Effector memory CD8-positive, alpha-beta T cell (primary cell): ENCODE data around the gene FEV.

Experiments
- ATAC-seq: fragments of 150-1000 bp; cut with Tn5 transposase; replicated peaks from 2 replicates; pipeline ENCODE4 v1.10.0; 2021; ENCODE audit warnings: mild to moderate bottlenecking, moderate library complexity
- DNase-seq, 3 experiments: peaks; one replicate each; pipeline ENCODE4 v3.0.0; 2021
- H3K27ac Mint-ChIP-seq, 2 donors: one replicate each; pipeline ENCODE4 v1.8.0; 2022; ENCODE audit warnings: mild to moderate bottlenecking in 2 of 2, mixed read lengths in 2 of 2, moderate library complexity in 2 of 2
- H3K27me3 Mint-ChIP-seq, 2 donors: one replicate each; pipeline ENCODE4 v1.8.0; 2022; ENCODE audit warnings: mixed read lengths in 2 of 2
- H3K36me3 Mint-ChIP-seq: one replicate; pipeline ENCODE4 v1.8.0; 2022; ENCODE audit warnings: mild to moderate bottlenecking, moderate library complexity, mixed read lengths; ENCODE audit not compliant: insufficient read depth
- H3K4me1 Mint-ChIP-seq, 2 donors: one replicate each; pipeline ENCODE4 v1.8.0; 2022; ENCODE audit warnings: low read depth in 2 of 2, mixed read lengths in 2 of 2
- H3K4me3 Mint-ChIP-seq, 2 donors: one replicate each; pipeline ENCODE4 v1.8.0; 2022; ENCODE audit warnings: mild to moderate bottlenecking in 2 of 2, mixed read lengths in 2 of 2, moderate library complexity in 2 of 2
- H3K9me3 Mint-ChIP-seq, 2 donors: one replicate each; pipeline ENCODE4 v1.8.0; 2022; ENCODE audit warnings: mixed read lengths in 2 of 2

FEV gene

DNA sequence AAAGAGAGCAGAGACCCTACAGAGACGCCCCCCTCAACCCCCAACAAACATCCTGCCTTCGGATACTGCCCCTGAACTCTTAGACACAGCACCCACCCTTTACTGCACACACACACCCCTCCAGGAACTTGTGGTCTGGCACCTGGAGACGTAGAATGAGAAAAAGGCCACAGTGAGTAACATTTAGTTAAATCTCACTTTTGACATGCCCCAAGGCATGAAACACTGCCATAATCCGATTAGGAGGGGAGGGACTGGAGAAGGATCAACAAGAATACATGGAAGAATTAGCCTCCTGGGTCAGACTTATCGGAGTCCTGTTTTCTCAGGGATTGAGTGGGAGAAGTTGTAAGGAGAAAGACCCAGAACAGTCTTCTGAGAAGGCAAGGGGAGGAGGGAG lies 21.4 kb downstream of the FEV start:
- Mint-ChIP-seq H3K27ac (no peak overlapping the region), H3K4me3 (no peak overlapping the region), H3K27me3 (peaks cover 57 to 70% of the 10 kb centered on the region in 2 donors)

DNA sequence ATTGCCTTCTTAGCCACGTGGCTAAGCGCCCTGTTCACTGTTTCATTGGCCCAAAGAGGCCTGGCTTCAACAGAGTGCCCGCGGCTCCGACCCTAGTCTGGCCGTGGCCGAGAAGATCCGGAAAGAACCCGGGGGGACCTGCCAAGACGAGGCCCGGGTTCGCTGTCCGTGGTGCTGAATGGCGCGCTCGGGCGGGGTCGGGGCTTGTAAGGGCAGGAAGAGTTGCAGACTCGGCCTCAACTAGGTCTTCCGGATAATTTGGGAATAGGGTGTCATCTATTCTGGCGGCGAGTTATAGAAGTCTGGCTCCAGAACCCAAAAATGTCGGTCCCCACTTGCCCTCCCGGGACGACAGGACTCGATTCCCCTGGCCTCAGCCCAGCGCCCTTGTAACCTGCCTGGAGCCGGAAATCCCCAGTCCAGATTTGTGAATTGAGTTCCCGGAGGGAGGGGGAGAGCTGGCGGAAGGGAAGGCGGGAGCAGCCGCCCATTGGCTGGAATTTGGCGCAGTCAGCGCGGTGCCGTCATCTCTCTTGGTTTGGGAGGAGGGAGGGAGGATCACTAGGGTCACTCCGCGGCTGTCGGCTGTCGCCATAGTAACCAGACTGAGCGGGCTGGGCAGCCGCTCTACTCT lies 22.0 kb downstream of the FEV start:
- ATAC-seq, result no peak
- DNase-seq, result peak; percentile 48 to 59 (median 55)
- peaks cover 3% of the 10 kb centered on the region for H3K36me3 Mint-ChIP-seq
- H3K4me3 Mint-ChIP-seq, result peak overlapping the region in 1 of 2 donors; percentile 48
- H3K27me3 Mint-ChIP-seq, result peaks cover 63 to 70% of the 10 kb centered on the region in 2 donors
- peaks cover 0 to 6% of the 10 kb centered on the region in 2 donors for H3K9me3 Mint-ChIP-seq
- H3K4me1 Mint-ChIP-seq, result peaks cover 12 to 13% of the 10 kb centered on the region in 2 donors
- H3K27ac Mint-ChIP-seq, result peak overlapping the region in 1 of 2 donors; percentile 57

More for the DNA sequence above, 21.4 kb downstream of the FEV start:
- Mint-ChIP-seq H3K36me3 (peaks cover 3% of the 10 kb centered on the region), H3K9me3 (peaks cover 0 to 6% of the 10 kb centered on the region in 2 donors), H3K4me1 (peaks cover 12 to 13% of the 10 kb centered on the region in 2 donors)
- DNase-seq (no peak), ATAC-seq (no peak)

GRCh38 chr2:218961651-218962570 lies 23.1 kb downstream of the FEV start:
- peaks cover 12 to 13% of the 10 kb centered on the region in 2 donors for H3K4me1 Mint-ChIP-seq
- H3K27me3 Mint-ChIP-seq, result peaks cover 67 to 81% of the 10 kb centered on the region in 2 donors
- DNase-seq (no peak), ATAC-seq (no peak)
- peaks cover 3% of the 10 kb centered on the region for H3K36me3 Mint-ChIP-seq
- peak overlapping the region in 1 of 2 donors; percentile 57 for H3K27ac Mint-ChIP-seq
- H3K4me3 Mint-ChIP-seq, result peak overlapping the region; percentile 35 to 74
- peaks cover 0 to 6% of the 10 kb centered on the region in 2 donors for H3K9me3 Mint-ChIP-seq

DNA sequence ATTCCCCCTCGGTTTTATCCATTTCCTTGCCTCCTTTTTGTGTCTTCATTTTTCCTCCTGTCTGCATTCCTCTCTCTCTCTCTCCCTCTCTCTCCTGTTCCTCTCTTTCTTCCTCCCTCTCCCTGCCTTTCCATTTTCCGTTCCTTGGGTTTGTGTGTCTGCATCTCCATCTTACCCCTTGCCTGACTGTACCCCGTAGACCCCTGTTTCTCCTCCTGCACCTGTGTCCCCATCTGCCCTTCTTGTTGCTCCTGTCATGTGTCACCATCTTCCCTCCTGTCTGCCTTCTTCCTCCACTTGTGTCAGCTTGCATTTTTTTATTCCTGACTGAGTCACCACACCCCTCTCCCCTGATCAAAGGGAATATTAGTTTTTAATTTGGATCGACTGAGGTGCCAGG lies 23.8 kb downstream of the FEV start:
- Mint-ChIP-seq H3K27ac (no peak overlapping the region), H3K9me3 (peaks cover 0 to 6% of the 10 kb centered on the region in 2 donors), H3K4me3 (peak overlapping the region; percentile 35 to 74), H3K27me3 (peaks cover 61 to 88% of the 10 kb centered on the region in 2 donors), H3K36me3 (peaks cover 3% of the 10 kb centered on the region), H3K4me1 (peaks cover 12 to 13% of the 10 kb centered on the region in 2 donors)
- ATAC-seq, result no peak
- DNase-seq, result no peak

- no peak overlapping the region for H3K27ac Mint-ChIP-seq
- H3K9me3 Mint-ChIP-seq, result peaks cover 0 to 6% of the 10 kb centered on the region in 2 donors
- no peak for DNase-seq
- peak overlapping the region; percentile 35 to 74 for H3K4me3 Mint-ChIP-seq
- no peak for ATAC-seq
- peaks cover 12 to 13% of the 10 kb centered on the region in 2 donors for H3K4me1 Mint-ChIP-seq
- H3K36me3 Mint-ChIP-seq, result peaks cover 3% of the 10 kb centered on the region
- H3K27me3 Mint-ChIP-seq, result peaks cover 61 to 90% of the 10 kb centered on the region in 2 donors
Measured at GRCh38 chr2:218960309-218961165, 24.4 kb downstream of the FEV start.

- no peak for ATAC-seq
- Mint-ChIP-seq H3K36me3 (peaks cover 3% of the 10 kb centered on the region), H3K27me3 (peaks cover 61 to 90% of the 10 kb centered on the region in 2 donors), H3K4me1 (peaks cover 12 to 13% of the 10 kb centered on the region in 2 donors), H3K4me3 (peak overlapping the region; percentile 69 to 72), H3K9me3 (peaks cover 0 to 6% of the 10 kb centered on the region in 2 donors), H3K27ac (no peak overlapping the region)
- DNase-seq, result no peak
Measured at GRCh38 chr2:218959761-218960308, 25.1 kb downstream of the FEV start.

DNA sequence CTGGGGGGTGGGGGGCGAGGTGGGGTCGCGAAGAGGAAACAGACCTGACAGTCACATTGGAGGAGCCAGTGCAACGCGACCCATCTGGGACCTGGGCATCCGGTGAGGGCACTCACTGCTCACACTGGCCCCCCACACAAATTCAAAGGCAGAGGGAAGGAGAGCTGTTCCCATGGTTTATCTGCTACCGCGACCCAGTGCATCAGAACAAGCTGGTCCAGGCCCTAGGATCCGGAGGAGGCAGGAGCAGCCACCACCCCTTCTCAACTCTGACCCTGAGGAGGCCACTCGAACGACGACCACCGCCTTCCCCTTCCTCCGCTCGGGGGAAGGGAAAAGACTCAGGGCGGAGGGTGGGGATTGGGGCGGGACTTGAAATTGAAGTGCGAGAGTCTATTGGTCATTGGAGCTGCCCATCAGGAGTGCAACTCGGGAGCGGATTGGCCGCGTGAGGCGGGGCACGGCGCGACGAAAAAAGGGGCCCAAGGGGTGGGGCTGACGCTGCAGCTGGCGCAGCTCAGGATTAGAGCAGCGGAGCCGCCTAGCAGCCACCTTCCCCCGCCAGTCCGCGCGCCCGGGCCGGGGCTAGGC lies 25.7 kb downstream of the FEV start, which contains the start of gene CDK5R2:
TSS of gene CDK5R2 (plus strand) at position 526 of the 591 bp plus-strand sequence. CDS start 155 bp downstream, outside the sequence.
- no peak within 1 kb of the TSS for H3K27ac Mint-ChIP-seq
- peak within 1 kb of the TSS; percentile 72 to 74 for H3K4me3 Mint-ChIP-seq

DNA sequence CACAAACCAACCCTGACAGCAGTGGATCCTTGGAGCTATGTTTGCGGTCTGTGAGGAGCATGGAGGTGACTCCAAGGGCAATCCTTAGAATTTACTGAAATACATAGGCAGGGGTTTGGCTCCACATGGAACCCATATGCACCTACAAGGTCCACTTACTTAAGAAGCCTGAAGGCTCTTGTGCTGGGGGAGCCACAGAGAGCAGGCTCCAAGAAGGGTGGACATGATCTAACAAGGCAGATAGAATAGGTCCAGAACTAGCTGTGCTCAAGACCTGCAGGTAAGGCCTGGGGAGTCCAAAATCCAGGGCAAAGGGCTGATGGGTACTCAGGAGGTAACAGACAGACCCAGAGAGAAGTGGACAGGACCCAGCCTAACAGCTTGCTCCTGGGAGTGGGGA lies 26.7 kb downstream of the FEV start:
- Mint-ChIP-seq H3K27me3 (peaks cover 56 to 90% of the 10 kb centered on the region in 2 donors), H3K4me1 (peaks cover 7 to 9% of the 10 kb centered on the region in 2 donors), H3K9me3 (no peaks in the 10 kb centered on the region), H3K36me3 (no peaks in the 10 kb centered on the region), H3K27ac (no peak overlapping the region), H3K4me3 (peak overlapping the region; percentile 69 to 72)
- DNase-seq (no peak), ATAC-seq (no peak)

More for the DNA sequence above, 25.7 kb downstream of the FEV start, which contains the start of gene CDK5R2:
- Mint-ChIP-seq H3K27me3 (peaks cover 59 to 90% of the 10 kb centered on the region in 2 donors), H3K36me3 (peaks cover 3% of the 10 kb centered on the region), H3K9me3 (peaks cover 0 to 6% of the 10 kb centered on the region in 2 donors), H3K4me1 (peaks cover 12 to 13% of the 10 kb centered on the region in 2 donors)
- DNase-seq (peak; percentile 49 to 60 (median 51)), ATAC-seq (peak; percentile 87)

GRCh38 chr2:218957671-218958070 lies 27.3 kb downstream of the FEV start:
- H3K4me1 Mint-ChIP-seq, result peaks cover 6 to 9% of the 10 kb centered on the region in 2 donors
- no peak for DNase-seq
- H3K27me3 Mint-ChIP-seq, result peaks cover 54 to 90% of the 10 kb centered on the region in 2 donors
- H3K27ac Mint-ChIP-seq, result no peak overlapping the region
- H3K4me3 Mint-ChIP-seq, result no peak overlapping the region
- H3K36me3 Mint-ChIP-seq, result no peaks in the 10 kb centered on the region
- H3K9me3 Mint-ChIP-seq, result no peaks in the 10 kb centered on the region
- ATAC-seq, result no peak

GRCh38 chr2:218956039-218956438 lies 28.9 kb downstream of the FEV start:
- Mint-ChIP-seq H3K27ac (no peak overlapping the region), H3K4me3 (no peak overlapping the region), H3K36me3 (no peaks in the 10 kb centered on the region), H3K4me1 (peaks cover 2 to 7% of the 10 kb centered on the region in 2 donors), H3K27me3 (peaks cover 48 to 88% of the 10 kb centered on the region in 2 donors), H3K9me3 (no peaks in the 10 kb centered on the region)
- no peak for ATAC-seq
- DNase-seq, result no peak

DNA sequence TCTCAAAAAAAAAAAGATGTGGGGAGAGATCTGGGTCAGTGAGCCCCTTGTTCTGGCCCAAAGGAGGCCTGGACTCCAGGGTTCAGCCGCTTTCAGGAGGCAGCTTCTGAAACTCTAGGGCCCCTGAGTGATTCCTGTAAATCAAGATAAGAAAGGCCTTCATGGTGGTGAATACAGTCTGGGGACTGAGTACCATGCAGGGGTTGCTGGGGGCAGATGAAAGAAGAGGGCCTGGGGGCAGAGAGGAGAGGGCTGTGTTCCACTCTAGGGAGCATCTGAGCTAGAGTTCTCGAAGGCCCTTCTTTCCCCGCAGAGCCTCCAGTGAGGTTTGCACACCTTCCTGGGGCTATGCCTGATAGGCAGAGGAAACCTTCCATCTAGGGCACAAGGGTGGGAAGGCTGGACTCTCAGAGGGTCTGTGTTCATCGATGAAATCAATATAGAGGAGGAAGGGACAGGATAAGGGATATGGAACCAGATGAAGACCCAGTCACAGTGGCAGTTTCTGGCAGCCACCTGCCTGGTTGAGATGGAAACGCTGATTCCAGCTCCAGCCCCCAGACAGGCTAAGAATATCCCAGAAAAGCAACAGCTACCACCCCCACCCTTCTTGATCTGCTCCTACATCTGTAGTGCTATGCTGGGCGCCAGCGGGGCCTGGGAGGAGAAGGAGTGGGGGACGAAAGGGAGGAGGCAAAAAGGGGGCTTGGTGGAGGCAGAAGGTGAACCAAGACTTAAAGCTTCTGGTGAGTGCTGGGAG lies 30.3 kb downstream of the FEV start:
- DNase-seq, result no peak
- H3K4me3 Mint-ChIP-seq, result no peak overlapping the region
- no peaks in the 10 kb centered on the region for H3K36me3 Mint-ChIP-seq
- no peaks in the 10 kb centered on the region for H3K9me3 Mint-ChIP-seq
- H3K27ac Mint-ChIP-seq, result no peak overlapping the region
- no peak for ATAC-seq
- H3K27me3 Mint-ChIP-seq, result peaks cover 52 to 90% of the 10 kb centered on the region in 2 donors
- H3K4me1 Mint-ChIP-seq, result peaks cover 0 to 4% of the 10 kb centered on the region in 2 donors
